GM12873 (cell line): ENCODE results near the gene URI1.

Experiments
- TF ChIP-seq, protein P1 (sequence below): IDR thresholded peaks from 2 replicates; pipeline ENCODE4 v1.5.1; 2012; ENCODE audit warnings: low read depth, mild to moderate bottlenecking, moderate library complexity, low read length, control low read depth; ENCODE audit not compliant: insufficient read depth; ENCODE audit errors: missing control alignments

Gene URI1

DNA sequence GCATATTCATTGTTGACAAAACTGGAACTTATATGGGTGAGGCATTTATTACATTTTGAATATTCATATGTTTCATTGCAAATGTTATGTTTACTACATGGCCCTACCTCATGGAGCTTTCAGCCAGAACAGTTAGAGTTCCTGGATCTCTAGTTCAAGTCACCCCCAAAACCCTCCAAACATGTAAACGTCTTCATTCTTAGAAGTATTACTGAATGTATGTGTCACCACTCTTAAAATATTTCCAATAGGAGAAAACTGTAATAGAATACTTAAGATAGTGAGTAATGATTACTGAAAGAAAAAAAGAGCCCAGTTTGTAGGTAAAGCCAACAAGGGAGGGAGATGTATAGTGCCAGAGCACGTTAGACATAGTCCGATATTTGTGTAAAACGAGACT is 23.5 kb downstream of the URI1 start:
- TF ChIP-seq, protein P1, sequence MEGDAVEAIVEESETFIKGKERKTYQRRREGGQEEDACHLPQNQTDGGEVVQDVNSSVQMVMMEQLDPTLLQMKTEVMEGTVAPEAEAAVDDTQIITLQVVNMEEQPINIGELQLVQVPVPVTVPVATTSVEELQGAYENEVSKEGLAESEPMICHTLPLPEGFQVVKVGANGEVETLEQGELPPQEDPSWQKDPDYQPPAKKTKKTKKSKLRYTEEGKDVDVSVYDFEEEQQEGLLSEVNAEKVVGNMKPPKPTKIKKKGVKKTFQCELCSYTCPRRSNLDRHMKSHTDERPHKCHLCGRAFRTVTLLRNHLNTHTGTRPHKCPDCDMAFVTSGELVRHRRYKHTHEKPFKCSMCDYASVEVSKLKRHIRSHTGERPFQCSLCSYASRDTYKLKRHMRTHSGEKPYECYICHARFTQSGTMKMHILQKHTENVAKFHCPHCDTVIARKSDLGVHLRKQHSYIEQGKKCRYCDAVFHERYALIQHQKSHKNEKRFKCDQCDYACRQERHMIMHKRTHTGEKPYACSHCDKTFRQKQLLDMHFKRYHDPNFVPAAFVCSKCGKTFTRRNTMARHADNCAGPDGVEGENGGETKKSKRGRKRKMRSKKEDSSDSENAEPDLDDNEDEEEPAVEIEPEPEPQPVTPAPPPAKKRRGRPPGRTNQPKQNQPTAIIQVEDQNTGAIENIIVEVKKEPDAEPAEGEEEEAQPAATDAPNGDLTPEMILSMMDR: no peak

DNA sequence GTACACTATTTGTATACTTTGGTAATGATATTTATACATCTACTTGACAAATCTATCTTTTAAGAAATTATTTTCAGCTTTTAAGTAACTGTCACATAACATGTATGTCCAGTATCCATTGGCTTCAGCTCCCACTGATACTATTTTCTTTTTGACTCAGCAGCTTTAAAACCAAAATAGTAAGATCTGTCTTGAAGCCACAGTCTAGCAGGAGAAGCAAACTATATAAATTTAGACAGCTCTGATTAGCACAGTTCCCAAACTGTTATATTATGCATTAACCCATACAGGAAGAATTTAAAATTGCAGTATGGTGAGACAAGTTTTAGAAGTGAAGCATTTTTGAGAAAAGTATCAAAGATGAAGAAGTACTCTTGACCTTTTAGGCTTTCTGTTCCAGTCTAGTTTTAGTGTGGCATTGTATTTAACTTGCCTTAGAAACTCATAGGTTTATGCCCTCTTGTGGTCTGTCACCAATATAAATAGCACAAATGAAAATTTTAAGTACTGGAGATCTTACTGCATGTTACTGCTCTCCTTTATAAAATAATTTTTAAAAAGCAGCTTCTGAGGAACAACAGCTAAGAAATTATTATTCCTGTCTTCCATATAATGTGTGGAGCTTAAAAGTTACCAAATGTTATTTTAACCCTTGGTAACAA is 24.7 kb downstream of the URI1 start:
- TF ChIP-seq, protein P1: peak; percentile 35

DNA sequence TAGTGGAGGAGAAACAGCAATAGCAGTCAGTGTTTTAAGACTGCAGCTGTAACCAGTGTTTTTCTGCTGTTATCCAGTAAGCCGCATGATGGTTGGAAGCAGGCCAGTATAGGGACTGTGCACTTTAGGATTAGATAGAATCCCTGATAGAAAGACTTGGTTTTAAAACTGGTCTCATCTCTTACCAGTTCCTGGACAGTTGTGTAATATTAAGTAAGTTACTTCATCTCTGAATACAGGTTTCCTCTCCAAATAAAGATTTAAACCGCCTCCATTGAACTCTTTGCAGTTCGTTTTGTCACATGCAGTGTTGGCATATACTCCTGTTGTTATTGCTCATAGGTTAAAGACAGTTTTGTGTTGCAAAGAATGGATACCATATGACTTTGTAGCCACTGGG is 25.6 kb downstream of the URI1 start:
- TF ChIP-seq, protein P1: no peak

DNA sequence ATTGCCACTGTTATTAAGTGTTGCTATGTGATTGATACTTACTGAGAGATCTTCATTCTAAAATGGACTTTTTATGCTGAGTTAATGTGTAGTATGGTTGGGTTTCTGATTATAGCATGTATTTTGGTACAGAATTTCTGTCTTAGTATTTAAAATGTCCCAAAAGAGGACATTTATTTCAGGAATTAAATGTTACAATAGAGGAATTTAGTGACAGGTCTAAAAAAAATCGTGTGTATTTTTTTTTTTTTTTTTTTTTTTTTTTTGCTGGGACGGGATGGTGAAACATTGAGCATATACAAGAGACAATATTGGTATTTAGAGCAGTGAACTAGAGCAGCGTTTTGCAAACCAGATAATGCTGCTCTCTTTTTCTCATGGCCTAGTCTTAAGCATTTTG is 27.9 kb downstream of the URI1 start:
- TF ChIP-seq, protein P1: no peak

DNA sequence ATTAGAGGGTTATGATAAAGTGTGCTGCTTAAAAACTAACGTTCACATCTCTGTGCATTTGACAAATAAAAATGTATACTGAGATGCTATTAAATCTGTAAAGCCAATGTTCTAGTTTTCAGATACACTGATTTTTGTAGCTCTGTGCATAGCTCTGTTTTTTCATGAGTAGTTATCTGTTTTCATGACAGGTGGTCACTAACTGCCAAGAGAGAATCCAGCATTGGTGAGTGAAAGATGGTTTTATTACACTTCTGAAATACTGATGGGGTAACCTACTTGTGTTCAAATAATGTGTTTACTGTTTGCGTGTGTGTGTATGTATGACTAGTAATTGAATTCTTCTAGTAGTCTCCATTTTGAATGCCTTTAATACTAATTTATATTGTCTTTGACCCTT is 29.0 kb downstream of the URI1 start:
- TF ChIP-seq, protein P1: no peak

DNA sequence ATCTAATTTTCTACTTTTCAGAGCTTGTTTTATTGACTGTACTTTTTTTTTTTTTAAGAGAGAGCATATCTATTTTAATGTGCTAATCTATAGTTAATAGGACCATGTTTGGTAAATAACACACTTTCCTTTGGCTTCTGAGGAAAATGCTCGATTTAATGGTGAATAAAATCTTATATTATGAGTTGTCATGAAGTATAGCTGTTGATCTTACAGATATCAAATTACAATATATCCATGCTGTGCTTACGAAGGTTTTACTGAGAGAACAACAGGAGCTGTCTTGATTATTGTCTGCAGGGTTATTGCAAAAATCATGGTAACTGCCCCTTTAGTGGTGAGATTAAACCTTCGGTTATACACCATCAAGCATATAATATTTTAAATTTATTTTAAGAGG is 29.6 kb downstream of the URI1 start:
- TF ChIP-seq, protein P1: no peak

DNA sequence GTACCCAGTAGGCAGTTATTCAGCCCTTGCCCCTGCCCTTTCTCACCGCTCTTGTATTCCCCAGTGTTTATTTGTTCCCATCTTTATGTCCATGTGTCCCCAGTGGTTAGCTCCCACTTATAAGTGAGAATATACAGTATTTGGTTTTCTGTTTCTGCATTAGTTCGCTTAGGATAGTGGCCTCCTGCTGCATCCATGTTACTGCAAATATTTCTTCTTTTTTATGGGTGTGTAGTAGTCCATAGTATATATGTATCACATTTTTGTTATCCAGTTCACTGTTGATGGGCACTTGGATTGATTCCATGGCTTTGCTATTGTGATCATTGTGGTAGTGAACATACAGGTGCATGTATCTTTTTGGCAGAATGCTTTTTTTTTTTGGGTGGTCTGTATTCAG is 32.7 kb downstream of the URI1 start:
- TF ChIP-seq, protein P1: no peak
